Measurements from ENCODE around the gene ADAMTS14. TPM values are rescaled to one million over a fixed set of nuclear protein-coding genes. Genes with fewer than 3 reads are reported as not detected.

The ADAMTS14 gene
- total RNA-seq, 1 donor from 2014 or later: 4.1 TPM

DNA sequence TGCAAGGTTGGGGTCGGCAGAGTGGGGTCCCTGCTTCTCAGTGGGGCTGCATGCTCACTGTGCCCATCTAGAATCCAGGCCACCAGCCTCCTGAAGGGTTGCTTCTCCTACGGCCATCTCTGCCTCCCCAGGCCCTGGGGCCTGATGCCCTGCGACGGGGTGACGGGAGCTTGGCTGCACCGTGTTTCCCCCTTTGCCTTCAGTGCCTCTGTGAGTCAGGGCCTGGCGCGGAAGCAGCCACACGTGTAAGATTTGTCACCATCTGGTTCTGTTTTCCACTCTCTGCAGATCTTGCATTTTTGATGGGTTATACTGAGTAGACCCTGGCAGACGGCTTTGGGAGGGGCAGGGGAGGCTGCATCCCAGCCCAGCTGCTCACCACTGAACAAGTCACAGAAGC, 7.2 kb downstream of the ADAMTS14 start:
- H3K9me3 Mint-ChIP-seq: no peaks in the 10 kb centered on the region
- no peaks in the 10 kb centered on the region for H3K36me3 Mint-ChIP-seq
- no peak overlapping the region for H3K27ac Mint-ChIP-seq
- H3K27me3 Mint-ChIP-seq (ENCODE audit: low read depth): peaks cover 18% of the 10 kb centered on the region
- H3K4me3 Mint-ChIP-seq: no peak overlapping the region
- TF ChIP-seq, protein P1, sequence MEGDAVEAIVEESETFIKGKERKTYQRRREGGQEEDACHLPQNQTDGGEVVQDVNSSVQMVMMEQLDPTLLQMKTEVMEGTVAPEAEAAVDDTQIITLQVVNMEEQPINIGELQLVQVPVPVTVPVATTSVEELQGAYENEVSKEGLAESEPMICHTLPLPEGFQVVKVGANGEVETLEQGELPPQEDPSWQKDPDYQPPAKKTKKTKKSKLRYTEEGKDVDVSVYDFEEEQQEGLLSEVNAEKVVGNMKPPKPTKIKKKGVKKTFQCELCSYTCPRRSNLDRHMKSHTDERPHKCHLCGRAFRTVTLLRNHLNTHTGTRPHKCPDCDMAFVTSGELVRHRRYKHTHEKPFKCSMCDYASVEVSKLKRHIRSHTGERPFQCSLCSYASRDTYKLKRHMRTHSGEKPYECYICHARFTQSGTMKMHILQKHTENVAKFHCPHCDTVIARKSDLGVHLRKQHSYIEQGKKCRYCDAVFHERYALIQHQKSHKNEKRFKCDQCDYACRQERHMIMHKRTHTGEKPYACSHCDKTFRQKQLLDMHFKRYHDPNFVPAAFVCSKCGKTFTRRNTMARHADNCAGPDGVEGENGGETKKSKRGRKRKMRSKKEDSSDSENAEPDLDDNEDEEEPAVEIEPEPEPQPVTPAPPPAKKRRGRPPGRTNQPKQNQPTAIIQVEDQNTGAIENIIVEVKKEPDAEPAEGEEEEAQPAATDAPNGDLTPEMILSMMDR (IDR thresholded peaks at IDR 0.05; ENCODE audit: unreplicated experiment): no peak
- peaks cover 26% of the 10 kb centered on the region for H3K4me1 Mint-ChIP-seq
- no peak for DNase-seq (ENCODE audit: low spot score in 2 of 2, unreplicated experiment in 2 of 2)

DNA sequence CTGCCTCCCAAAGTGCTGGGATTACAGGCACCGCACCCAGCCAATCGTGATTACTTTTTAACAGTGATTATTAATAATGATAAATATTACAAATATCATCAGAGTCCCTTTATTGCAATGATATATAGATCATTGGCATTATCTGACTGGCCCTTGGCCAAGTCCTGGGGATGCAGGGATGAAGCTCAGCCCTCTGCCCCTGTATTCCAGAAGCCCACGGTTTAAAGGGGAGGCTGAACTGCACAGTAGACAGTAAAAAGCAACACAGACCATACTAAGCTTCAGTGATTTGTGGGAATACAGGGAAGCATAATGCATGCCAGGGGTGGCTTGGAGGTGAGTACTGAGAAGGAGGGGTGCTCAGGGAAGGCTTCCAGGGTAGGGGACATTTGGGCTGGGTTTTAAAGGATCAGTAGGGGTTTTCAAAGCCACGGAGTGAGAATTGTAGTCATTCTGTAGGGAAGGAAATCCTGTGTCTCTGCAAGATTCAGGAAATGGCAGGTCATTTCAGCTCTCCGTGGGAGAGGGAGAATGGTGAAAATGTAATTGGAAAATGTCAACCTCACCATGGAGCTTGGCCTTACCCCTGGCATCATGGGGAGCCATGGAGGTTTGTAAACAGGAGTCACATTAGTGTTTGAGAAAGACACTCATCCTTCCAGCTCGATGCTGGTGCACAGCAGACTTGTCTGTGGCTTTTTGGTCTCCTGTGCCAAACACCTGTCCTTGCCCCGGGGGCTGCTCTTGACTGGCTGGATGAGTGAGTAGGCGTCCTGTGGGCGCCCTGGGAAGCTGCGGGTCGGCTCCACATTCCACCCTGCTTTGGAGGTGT, 8.8 kb downstream of the ADAMTS14 start:
- peaks cover 3% of the 10 kb centered on the region for H3K27me3 Mint-ChIP-seq (ENCODE audit: low read depth)
- H3K4me3 Mint-ChIP-seq: no peak overlapping the region
- peak overlapping the region; percentile 73 for H3K27ac Mint-ChIP-seq
- H3K36me3 Mint-ChIP-seq: no peaks in the 10 kb centered on the region
- H3K9me3 Mint-ChIP-seq: no peaks in the 10 kb centered on the region
- no peak for DNase-seq (ENCODE audit: low spot score in 2 of 2, unreplicated experiment in 2 of 2)
- TF ChIP-seq, protein P1 (IDR thresholded peaks at IDR 0.05; ENCODE audit: unreplicated experiment): no peak
- H3K4me1 Mint-ChIP-seq: peaks cover 39% of the 10 kb centered on the region

DNA sequence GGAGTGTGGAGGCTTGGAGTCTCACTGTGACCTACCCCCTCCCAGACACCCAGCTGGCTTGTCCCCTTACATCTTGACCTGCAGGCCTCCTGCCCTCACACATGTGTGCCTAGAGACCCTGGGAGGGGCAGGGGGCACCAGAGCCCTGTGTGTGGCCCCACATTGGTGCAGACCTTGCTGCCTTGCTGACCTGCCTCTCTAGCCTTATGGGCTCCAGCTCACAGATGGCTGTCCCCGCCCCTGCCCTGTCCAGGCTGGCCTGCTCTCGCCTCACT, 9.4 kb downstream of the ADAMTS14 start:
- H3K27ac Mint-ChIP-seq: no peak overlapping the region
- H3K4me3 Mint-ChIP-seq: no peak overlapping the region
- no peaks in the 10 kb centered on the region for H3K27me3 Mint-ChIP-seq (ENCODE audit: low read depth)
- peaks cover 39% of the 10 kb centered on the region for H3K4me1 Mint-ChIP-seq
- H3K9me3 Mint-ChIP-seq: no peaks in the 10 kb centered on the region
- DNase-seq (ENCODE audit: low spot score in 2 of 2, unreplicated experiment in 2 of 2): no peak
- H3K36me3 Mint-ChIP-seq: no peaks in the 10 kb centered on the region
- TF ChIP-seq, protein P1 (IDR thresholded peaks at IDR 0.05; ENCODE audit: unreplicated experiment): no peak

DNA sequence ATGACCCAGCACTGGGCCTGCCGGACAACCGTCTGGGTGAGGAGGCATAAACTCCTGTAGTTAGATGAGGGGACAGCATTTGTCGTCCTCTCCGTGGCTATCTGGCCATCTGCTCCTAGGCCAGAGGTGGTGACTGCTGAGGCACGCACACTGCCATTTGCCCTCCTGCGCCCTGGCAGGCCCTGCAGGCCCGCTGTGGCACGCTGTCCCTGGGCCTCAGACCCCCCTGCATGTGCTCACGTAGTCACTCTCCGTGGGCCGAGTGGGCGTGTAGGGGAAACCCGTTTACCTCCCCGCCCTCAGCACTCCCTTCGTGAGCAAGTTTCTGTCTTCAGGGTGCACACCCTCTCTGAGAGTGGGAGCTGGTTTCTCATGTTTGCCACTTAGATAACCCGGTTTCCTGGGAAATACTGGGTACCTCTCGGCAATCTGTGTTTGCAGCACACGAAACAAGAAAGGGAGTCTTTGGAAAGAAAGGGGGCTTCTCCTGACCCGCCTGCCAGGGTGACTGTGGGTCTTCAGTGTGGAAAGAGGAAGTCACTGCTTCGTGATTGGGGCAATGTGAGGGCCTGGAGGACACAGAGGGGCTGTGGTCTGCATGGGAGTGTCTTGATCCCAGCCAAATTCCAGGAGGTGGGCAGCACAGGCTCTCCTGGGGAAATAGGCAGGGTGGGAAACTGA, 10.8 kb downstream of the ADAMTS14 start:
- TF ChIP-seq, protein P1 (IDR thresholded peaks at IDR 0.05; ENCODE audit: unreplicated experiment): no peak
- Mint-ChIP-seq H3K27me3 (ENCODE audit: low read depth) (no peaks in the 10 kb centered on the region), H3K27ac (peak overlapping the region; percentile 77), H3K36me3 (no peaks in the 10 kb centered on the region), H3K4me1 (peaks cover 39% of the 10 kb centered on the region), H3K4me3 (no peak overlapping the region), H3K9me3 (no peaks in the 10 kb centered on the region)
- DNase-seq (ENCODE audit: low spot score in 2 of 2, unreplicated experiment in 2 of 2): no peak

DNA sequence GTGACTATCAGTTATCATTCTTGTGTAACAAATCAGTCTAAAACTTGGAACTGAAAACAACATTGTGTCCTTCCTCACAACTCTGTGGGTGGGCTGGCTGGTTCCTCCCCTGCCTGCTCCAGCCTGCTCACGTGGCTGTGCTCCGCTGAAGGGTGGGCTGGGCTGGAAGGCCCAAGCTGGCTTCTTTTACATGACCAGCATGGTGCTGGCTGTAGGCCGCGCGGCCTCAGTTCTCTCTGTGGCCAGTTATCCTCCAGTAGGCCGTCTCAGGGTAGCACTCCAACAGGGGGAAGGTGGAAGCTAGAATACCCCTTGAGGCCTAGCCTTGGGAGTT, 11.3 kb downstream of the ADAMTS14 start:
- Mint-ChIP-seq H3K36me3 (no peaks in the 10 kb centered on the region), H3K4me3 (no peak overlapping the region), H3K27ac (peak overlapping the region; percentile 77), H3K4me1 (peaks cover 39% of the 10 kb centered on the region), H3K27me3 (ENCODE audit: low read depth) (no peaks in the 10 kb centered on the region), H3K9me3 (no peaks in the 10 kb centered on the region)
- DNase-seq (ENCODE audit: low spot score in 2 of 2, unreplicated experiment in 2 of 2): no peak
- TF ChIP-seq, protein P1 (IDR thresholded peaks at IDR 0.05; ENCODE audit: unreplicated experiment): no peak
